GM19324 (cell line): ENCODE results near the gene NSD2.
"Not testable (repeated sequence)": the region's sequence is repeated elsewhere in the genome, so short reads cannot be mapped to it uniquely, and the experiment has no call there.

Experiments
- ATAC-seq: cut with Tn5 transposase; IDR thresholded peaks from one replicate; pipeline ENCODE4 v1.9.1; 2021; ENCODE audit warnings: mild to moderate bottlenecking, moderate library complexity; ENCODE audit not compliant: unreplicated experiment, low FRiP score

NSD2 gene

GRCh38 chr4:1895971-1896657 is 24.9 kb downstream of the NSD2 start:
- ATAC-seq, result no peak

GRCh38 chr4:1896658-1896991 is 25.4 kb downstream of the NSD2 start:
- no peak for ATAC-seq

GRCh38 chr4:1898007-1898406 is 26.8 kb downstream of the NSD2 start:
- no peak for ATAC-seq

- ATAC-seq, result no peak
Measured at GRCh38 chr4:1898681-1899080, 27.5 kb downstream of the NSD2 start.

- ATAC-seq, result peak; percentile 79
Measured at GRCh38 chr4:1899149-1900086, 28.2 kb downstream of the NSD2 start.

- no peak for ATAC-seq
Measured at GRCh38 chr4:1900087-1900433, 28.9 kb downstream of the NSD2 start.

GRCh38 chr4:1900624-1901023 is 29.4 kb downstream of the NSD2 start:
- no peak for ATAC-seq

GRCh38 chr4:1901127-1901526 is 29.9 kb downstream of the NSD2 start:
- ATAC-seq, result no peak

- no peak for ATAC-seq
Measured at GRCh38 chr4:1902243-1902642, 31.1 kb downstream of the NSD2 start.

GRCh38 chr4:1903035-1903434 is 31.8 kb downstream of the NSD2 start:
- ATAC-seq, result no peak

GRCh38 chr4:1904042-1904441 is 32.8 kb downstream of the NSD2 start:
- no peak for ATAC-seq

GRCh38 chr4:1907848-1908525 is 36.8 kb downstream of the NSD2 start:
- no peak for ATAC-seq

- ATAC-seq, result not testable (repeated sequence)
Measured at GRCh38 chr4:1909696-1910095, 38.5 kb downstream of the NSD2 start.

- no peak for ATAC-seq
Measured at GRCh38 chr4:1910643-1911042, 39.5 kb downstream of the NSD2 start.

- not testable (repeated sequence) for ATAC-seq
Measured at GRCh38 chr4:1911316-1911715, 40.1 kb downstream of the NSD2 start.

GRCh38 chr4:1922821-1923220 is 51.6 kb downstream of the NSD2 start:
- no peak for ATAC-seq

- no peak for ATAC-seq
Measured at GRCh38 chr4:1927675-1928074, 56.5 kb downstream of the NSD2 start.

- no peak for ATAC-seq
Measured at GRCh38 chr4:1928356-1929239, 57.4 kb downstream of the NSD2 start.

GRCh38 chr4:1932736-1933135 is 61.5 kb downstream of the NSD2 start:
- ATAC-seq, result no peak

GRCh38 chr4:1933700-1934099 is 62.5 kb downstream of the NSD2 start:
- ATAC-seq, result no peak
